Measurements from ENCODE around the gene GSTT2B. TPM values are rescaled to one million over a fixed set of nuclear protein-coding genes. Genes with fewer than 3 reads are reported as not detected.
"Not testable (repeated sequence)": the region's sequence is repeated elsewhere in the genome, so short reads cannot be mapped to it uniquely, and the experiment has no call there.

GSTT2B gene
- total RNA-seq, 2 donors from 2014 or later, result 3.7 to 4.4 TPM

- not testable (repeated sequence) for H3K36me3 Mint-ChIP-seq (ENCODE audit: low read depth); DNase-seq; H3K4me1 Mint-ChIP-seq; H3K9me3 Mint-ChIP-seq; H3K27ac Mint-ChIP-seq; H3K9ac ChIP-seq (ENCODE audit: extremely low read depth, low read length, poor library complexity, severe bottlenecking); H3K27ac ChIP-seq (ENCODE audit: low read depth, low read length); H3K36me3 ChIP-seq (ENCODE audit: control insufficient read depth, insufficient read depth, low read length); H3K4me3 ChIP-seq (ENCODE audit: low read length); H3K27me3 Mint-ChIP-seq (ENCODE audit: insufficient read depth); H3K4me3 Mint-ChIP-seq; H3K4me1 ChIP-seq (ENCODE audit: control insufficient read depth, insufficient read depth, low read length); H3K9me3 ChIP-seq (ENCODE audit: control insufficient read depth, low read length); H3K27me3 ChIP-seq (ENCODE audit: control insufficient read depth, insufficient read depth, low read length, poor library complexity, severe bottlenecking)
- WGBS, 2 experiments (ENCODE audit: insufficient coverage in 1 of 2, insufficient read length in 1 of 2), result 83% methylated on average over 2 of the region's 3 CpGs; no CpG with 5 or more reads in 1 of the 2 experiments
Observed at GRCh38 chr22:23989583-23990244, 28.7 kb upstream of the GSTT2B start.

GRCh38 chr22:23986538-23987178 lies 25.7 kb upstream of the GSTT2B start:
- H3K27me3 ChIP-seq (ENCODE audit: control insufficient read depth, insufficient read depth, low read length, poor library complexity, severe bottlenecking); H3K36me3 ChIP-seq (ENCODE audit: control insufficient read depth, insufficient read depth, low read length); H3K27ac ChIP-seq (ENCODE audit: low read depth, low read length); H3K9ac ChIP-seq (ENCODE audit: extremely low read depth, low read length, poor library complexity, severe bottlenecking); H3K9me3 Mint-ChIP-seq; H3K4me1 ChIP-seq (ENCODE audit: control insufficient read depth, insufficient read depth, low read length); H3K36me3 Mint-ChIP-seq (ENCODE audit: low read depth); H3K4me3 Mint-ChIP-seq; H3K4me1 Mint-ChIP-seq; H3K27ac Mint-ChIP-seq; H3K4me3 ChIP-seq (ENCODE audit: low read length); H3K27me3 Mint-ChIP-seq (ENCODE audit: insufficient read depth); H3K9me3 ChIP-seq (ENCODE audit: control insufficient read depth, low read length); DNase-seq: not testable (repeated sequence)
- 100% methylated on average over 1 of the region's 4 CpGs; no CpG with 5 or more reads in 1 of the 2 experiments for WGBS, 2 experiments (ENCODE audit: insufficient coverage in 1 of 2, insufficient read length in 1 of 2)

- DNase-seq; H3K4me3 ChIP-seq (ENCODE audit: low read length); H3K9me3 Mint-ChIP-seq; H3K9ac ChIP-seq (ENCODE audit: extremely low read depth, low read length, poor library complexity, severe bottlenecking); H3K27ac Mint-ChIP-seq; H3K27me3 ChIP-seq (ENCODE audit: control insufficient read depth, insufficient read depth, low read length, poor library complexity, severe bottlenecking); H3K27ac ChIP-seq (ENCODE audit: low read depth, low read length); H3K4me1 ChIP-seq (ENCODE audit: control insufficient read depth, insufficient read depth, low read length); H3K36me3 Mint-ChIP-seq (ENCODE audit: low read depth); H3K36me3 ChIP-seq (ENCODE audit: control insufficient read depth, insufficient read depth, low read length); H3K4me1 Mint-ChIP-seq; H3K4me3 Mint-ChIP-seq; H3K9me3 ChIP-seq (ENCODE audit: control insufficient read depth, low read length); H3K27me3 Mint-ChIP-seq (ENCODE audit: insufficient read depth): not testable (repeated sequence)
- 88 to 100% methylated on average over 2 to 8 of the region's 8 CpGs for WGBS, 2 experiments (ENCODE audit: insufficient coverage in 1 of 2, insufficient read length in 1 of 2)
Observed at GRCh38 chr22:23986089-23986488, 25.1 kb upstream of the GSTT2B start.

- H3K36me3 Mint-ChIP-seq (ENCODE audit: low read depth), result no peaks in the 10 kb centered on the region
- TF ChIP-seq CTCF (conservative IDR thresholded peaks at IDR 0.05), result no peak
- DNase-seq, result no peak
- H3K4me3 Mint-ChIP-seq, result no peak overlapping the region
- no peak overlapping the region for H3K27ac ChIP-seq (ENCODE audit: low read depth, low read length)
- H3K27me3 ChIP-seq (ENCODE audit: control insufficient read depth, insufficient read depth, low read length, poor library complexity, severe bottlenecking), result no peaks in the 10 kb centered on the region
- no peaks in the 10 kb centered on the region for H3K36me3 ChIP-seq (ENCODE audit: control insufficient read depth, insufficient read depth, low read length)
- H3K9ac ChIP-seq (ENCODE audit: extremely low read depth, low read length, poor library complexity, severe bottlenecking), result no peak overlapping the region
- no peak overlapping the region for H3K27ac Mint-ChIP-seq
- H3K27me3 Mint-ChIP-seq (ENCODE audit: insufficient read depth), result no peaks in the 10 kb centered on the region
- no peaks in the 10 kb centered on the region for H3K9me3 ChIP-seq (ENCODE audit: control insufficient read depth, low read length)
- H3K9me3 Mint-ChIP-seq, result no peaks in the 10 kb centered on the region
- no peak overlapping the region for H3K4me3 ChIP-seq (ENCODE audit: low read length)
- WGBS, 2 experiments (ENCODE audit: insufficient coverage in 1 of 2, insufficient read length in 1 of 2), result 9 to 17% methylated on average over 1 to 4 of the region's 6 CpGs
- H3K4me1 ChIP-seq (ENCODE audit: control insufficient read depth, insufficient read depth, low read length), result no peaks in the 10 kb centered on the region
- H3K4me1 Mint-ChIP-seq, result no peaks in the 10 kb centered on the region
Observed at GRCh38 chr22:23984430-23984829, 23.4 kb upstream of the GSTT2B start.

GRCh38 chr22:23980567-23980966 lies 19.6 kb upstream of the GSTT2B start:
- WGBS, 2 experiments (ENCODE audit: insufficient coverage in 1 of 2, insufficient read length in 1 of 2), result no CpG with 5 or more reads among the region's 7 CpGs
- H3K9ac ChIP-seq (ENCODE audit: extremely low read depth, low read length, poor library complexity, severe bottlenecking), result not testable (repeated sequence)

GRCh38 chr22:23979557-23980240 lies 18.7 kb upstream of the GSTT2B start, which contains the start of gene GSTT2:
Gene GSTT2, plus strand, starts transcription at chr22:23980134.
- H3K36me3 Mint-ChIP-seq (ENCODE audit: low read depth); H3K27ac Mint-ChIP-seq; H3K9ac ChIP-seq (ENCODE audit: extremely low read depth, low read length, poor library complexity, severe bottlenecking); DNase-seq; H3K27me3 Mint-ChIP-seq (ENCODE audit: insufficient read depth); H3K27me3 ChIP-seq (ENCODE audit: control insufficient read depth, insufficient read depth, low read length, poor library complexity, severe bottlenecking); H3K36me3 ChIP-seq (ENCODE audit: control insufficient read depth, insufficient read depth, low read length); H3K4me1 ChIP-seq (ENCODE audit: control insufficient read depth, insufficient read depth, low read length); H3K9me3 ChIP-seq (ENCODE audit: control insufficient read depth, low read length); H3K27ac ChIP-seq (ENCODE audit: low read depth, low read length); H3K4me1 Mint-ChIP-seq; H3K9me3 Mint-ChIP-seq; H3K4me3 ChIP-seq (ENCODE audit: low read length); H3K4me3 Mint-ChIP-seq: not testable (repeated sequence)
- WGBS, 2 experiments (ENCODE audit: insufficient coverage in 1 of 2, insufficient read length in 1 of 2), result no CpG with 5 or more reads among the region's 41 CpGs

More at GRCh38 chr22:23980567-23980966, 19.6 kb upstream of the GSTT2B start:
- H3K9me3 Mint-ChIP-seq; H3K4me3 ChIP-seq (ENCODE audit: low read length); H3K36me3 Mint-ChIP-seq (ENCODE audit: low read depth); H3K27ac ChIP-seq (ENCODE audit: low read depth, low read length); H3K4me3 Mint-ChIP-seq; H3K9me3 ChIP-seq (ENCODE audit: control insufficient read depth, low read length); H3K27ac Mint-ChIP-seq; H3K27me3 Mint-ChIP-seq (ENCODE audit: insufficient read depth); H3K36me3 ChIP-seq (ENCODE audit: control insufficient read depth, insufficient read depth, low read length); H3K27me3 ChIP-seq (ENCODE audit: control insufficient read depth, insufficient read depth, low read length, poor library complexity, severe bottlenecking); DNase-seq; H3K4me1 Mint-ChIP-seq; H3K4me1 ChIP-seq (ENCODE audit: control insufficient read depth, insufficient read depth, low read length): not testable (repeated sequence)

All from endodermal cell (in vitro differentiated cells).